ENCODE measurements around the gene AXIN2.

The AXIN2 gene

GRCh38 chr17:65554553-65555223 lies 6.8 kb downstream of the AXIN2 start:
- H3K4me3 ChIP-seq (ENCODE audit: insufficient read depth, low read depth, low read length): no peak overlapping the region
- 68 to 71% methylated on average over 18 of the region's 18 CpGs for WGBS, 2 experiments
- H3K4me1 ChIP-seq (ENCODE audit: control insufficient read depth, insufficient read depth, low read length): peaks cover 44% of the 10 kb centered on the region
- no peaks in the 10 kb centered on the region for H3K27me3 ChIP-seq (ENCODE audit: control insufficient read depth, insufficient read depth, low read length, poor library complexity, severe bottlenecking)
- no peaks in the 10 kb centered on the region for H3K9me3 ChIP-seq (ENCODE audit: control insufficient read depth, low read length)
- H3K36me3 ChIP-seq (ENCODE audit: control insufficient read depth, insufficient read depth, low read length): peaks cover 17% of the 10 kb centered on the region
- H3K27ac ChIP-seq (ENCODE audit: insufficient read depth, low read depth, low read length, poor library complexity, severe bottlenecking): no peak overlapping the region

GRCh38 chr17:65553646-65554552 lies 7.5 kb downstream of the AXIN2 start:
- Histone ChIP-seq H3K27ac (ENCODE audit: insufficient read depth, low read depth, low read length, poor library complexity, severe bottlenecking) (no peak overlapping the region), H3K27me3 (ENCODE audit: control insufficient read depth, insufficient read depth, low read length, poor library complexity, severe bottlenecking) (no peaks in the 10 kb centered on the region), H3K36me3 (ENCODE audit: control insufficient read depth, insufficient read depth, low read length) (peaks cover 20% of the 10 kb centered on the region), H3K4me3 (ENCODE audit: insufficient read depth, low read depth, low read length) (no peak overlapping the region), H3K4me1 (ENCODE audit: control insufficient read depth, insufficient read depth, low read length) (peaks cover 52% of the 10 kb centered on the region), H3K9me3 (ENCODE audit: control insufficient read depth, low read length) (no peaks in the 10 kb centered on the region)
- 32 to 39% methylated on average over 9 of the region's 10 CpGs for whole genome bisulfite sequencing, 2 experiments

DNA sequence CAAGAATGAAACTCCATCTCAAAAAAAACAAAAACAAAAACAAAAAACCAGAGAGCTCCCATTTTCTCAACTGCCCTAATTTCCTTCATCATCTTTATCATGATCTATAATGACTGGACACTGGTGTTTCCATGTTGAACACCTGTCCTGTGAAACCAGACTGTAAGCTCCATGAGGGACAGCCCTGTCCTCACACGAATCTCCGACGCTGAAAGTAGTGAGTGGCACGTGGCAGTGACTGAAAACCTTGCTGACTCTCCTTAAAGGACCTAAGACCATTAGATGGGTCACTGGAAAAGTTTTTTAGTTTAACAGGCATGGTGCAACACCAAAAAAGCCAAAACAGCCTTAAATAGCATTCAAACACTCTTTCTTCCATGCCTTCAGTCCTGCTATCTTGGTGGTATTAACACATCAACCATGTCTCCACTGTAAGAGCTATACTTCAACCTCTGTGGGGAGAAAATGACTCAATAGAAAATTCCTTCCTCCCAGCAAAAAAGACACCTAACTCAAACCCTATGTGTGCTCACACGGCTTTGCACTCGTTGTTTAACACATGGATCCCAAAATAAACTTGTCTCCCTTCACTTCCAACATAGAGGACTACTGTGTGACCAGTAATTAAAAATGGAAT lies 8.3 kb downstream of the AXIN2 start:
- H3K27ac ChIP-seq (ENCODE audit: insufficient read depth, low read depth, low read length, poor library complexity, severe bottlenecking): no peak overlapping the region
- no peaks in the 10 kb centered on the region for H3K9me3 ChIP-seq (ENCODE audit: control insufficient read depth, low read length)
- WGBS, 2 experiments: 88 to 90% methylated on average over 6 of the region's 6 CpGs

GRCh38 chr17:65552214-65552613 lies 9.2 kb downstream of the AXIN2 start:
- no peaks in the 10 kb centered on the region for H3K9me3 ChIP-seq (ENCODE audit: control insufficient read depth, low read length)
- no peak overlapping the region for H3K27ac ChIP-seq (ENCODE audit: insufficient read depth, low read depth, low read length, poor library complexity, severe bottlenecking)
- H3K4me3 ChIP-seq (ENCODE audit: insufficient read depth, low read depth, low read length): peak overlapping the region; percentile 11
- H3K36me3 ChIP-seq (ENCODE audit: control insufficient read depth, insufficient read depth, low read length): peaks cover 30% of the 10 kb centered on the region
- WGBS, 2 experiments: 88 to 90% methylated on average over 4 of the region's 4 CpGs
- H3K27me3 ChIP-seq (ENCODE audit: control insufficient read depth, insufficient read depth, low read length, poor library complexity, severe bottlenecking): no peaks in the 10 kb centered on the region
- H3K4me1 ChIP-seq (ENCODE audit: control insufficient read depth, insufficient read depth, low read length): peaks cover 69% of the 10 kb centered on the region

More for the DNA sequence above, 8.3 kb downstream of the AXIN2 start:
- H3K4me3 ChIP-seq (ENCODE audit: insufficient read depth, low read depth, low read length): no peak overlapping the region
- H3K27me3 ChIP-seq (ENCODE audit: control insufficient read depth, insufficient read depth, low read length, poor library complexity, severe bottlenecking): no peaks in the 10 kb centered on the region
- peaks cover 60% of the 10 kb centered on the region for H3K4me1 ChIP-seq (ENCODE audit: control insufficient read depth, insufficient read depth, low read length)
- peaks cover 27% of the 10 kb centered on the region for H3K36me3 ChIP-seq (ENCODE audit: control insufficient read depth, insufficient read depth, low read length)

- Histone ChIP-seq H3K9me3 (ENCODE audit: control insufficient read depth, low read length) (no peaks in the 10 kb centered on the region), H3K27ac (ENCODE audit: insufficient read depth, low read depth, low read length, poor library complexity, severe bottlenecking) (no peak overlapping the region), H3K27me3 (ENCODE audit: control insufficient read depth, insufficient read depth, low read length, poor library complexity, severe bottlenecking) (no peaks in the 10 kb centered on the region), H3K4me3 (ENCODE audit: insufficient read depth, low read depth, low read length) (peak overlapping the region; percentile 19), H3K4me1 (ENCODE audit: control insufficient read depth, insufficient read depth, low read length) (peaks cover 76% of the 10 kb centered on the region), H3K36me3 (ENCODE audit: control insufficient read depth, insufficient read depth, low read length) (peaks cover 30% of the 10 kb centered on the region)
- WGBS, 2 experiments: 81 to 86% methylated on average over 8 to 9 of the region's 9 CpGs
These were observed 10.0 kb downstream of the AXIN2 start for GRCh38 chr17:65551267-65552040.

- Histone ChIP-seq H3K9me3 (ENCODE audit: control insufficient read depth, low read length) (no peaks in the 10 kb centered on the region), H3K36me3 (ENCODE audit: control insufficient read depth, insufficient read depth, low read length) (peaks cover 30% of the 10 kb centered on the region), H3K27ac (ENCODE audit: insufficient read depth, low read depth, low read length, poor library complexity, severe bottlenecking) (peak overlapping the region; percentile 29), H3K4me3 (ENCODE audit: insufficient read depth, low read depth, low read length) (peak overlapping the region; percentile 19), H3K4me1 (ENCODE audit: control insufficient read depth, insufficient read depth, low read length) (peaks cover 78% of the 10 kb centered on the region), H3K27me3 (ENCODE audit: control insufficient read depth, insufficient read depth, low read length, poor library complexity, severe bottlenecking) (no peaks in the 10 kb centered on the region)
- 87 to 91% methylated on average over 4 of the region's 4 CpGs for WGBS, 2 experiments
These were observed 10.7 kb downstream of the AXIN2 start for GRCh38 chr17:65550758-65551157.

DNA sequence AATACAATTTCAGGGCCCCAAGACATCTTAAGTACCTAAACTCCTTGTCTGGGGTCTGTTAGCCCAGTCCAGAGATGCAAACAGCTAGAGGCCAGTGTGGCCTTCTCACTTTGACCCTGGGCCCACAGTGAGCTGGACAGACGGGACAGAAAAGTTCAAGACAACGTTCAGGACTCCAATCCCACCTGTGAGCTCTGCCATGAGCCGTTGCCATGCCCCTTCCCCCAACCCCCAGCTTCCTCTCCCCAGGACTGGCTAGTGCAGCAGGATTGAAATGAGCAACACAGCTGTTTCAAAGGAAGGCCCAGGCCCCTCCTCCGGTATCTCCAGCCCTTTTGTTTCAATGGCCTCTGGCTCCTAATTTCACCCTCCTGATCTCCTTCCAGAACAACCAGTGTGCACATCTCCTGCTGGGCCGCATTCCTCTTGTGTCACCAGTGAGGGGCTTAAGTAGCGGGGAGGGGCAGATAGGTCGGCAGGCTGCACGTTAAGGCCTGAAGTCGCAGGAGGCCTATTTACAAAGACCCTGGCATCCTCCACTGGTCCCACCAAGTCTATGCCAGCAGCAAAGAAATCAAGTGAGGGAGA lies 11.3 kb downstream of the AXIN2 start:
- Histone ChIP-seq H3K4me3 (ENCODE audit: insufficient read depth, low read depth, low read length) (peak overlapping the region; percentile 19), H3K27ac (ENCODE audit: insufficient read depth, low read depth, low read length, poor library complexity, severe bottlenecking) (peak overlapping the region; percentile 29), H3K4me1 (ENCODE audit: control insufficient read depth, insufficient read depth, low read length) (peaks cover 84% of the 10 kb centered on the region), H3K36me3 (ENCODE audit: control insufficient read depth, insufficient read depth, low read length) (peaks cover 30% of the 10 kb centered on the region), H3K9me3 (ENCODE audit: control insufficient read depth, low read length) (no peaks in the 10 kb centered on the region), H3K27me3 (ENCODE audit: control insufficient read depth, insufficient read depth, low read length, poor library complexity, severe bottlenecking) (no peaks in the 10 kb centered on the region)
- WGBS, 2 experiments: 15 to 18% methylated on average over 9 of the region's 9 CpGs

GRCh38 chr17:65548269-65548969 lies 13.0 kb downstream of the AXIN2 start:
- Histone ChIP-seq H3K9me3 (ENCODE audit: control insufficient read depth, low read length) (no peaks in the 10 kb centered on the region), H3K4me3 (ENCODE audit: insufficient read depth, low read depth, low read length) (no peak overlapping the region), H3K36me3 (ENCODE audit: control insufficient read depth, insufficient read depth, low read length) (peaks cover 37% of the 10 kb centered on the region), H3K27me3 (ENCODE audit: control insufficient read depth, insufficient read depth, low read length, poor library complexity, severe bottlenecking) (no peaks in the 10 kb centered on the region), H3K27ac (ENCODE audit: insufficient read depth, low read depth, low read length, poor library complexity, severe bottlenecking) (no peak overlapping the region), H3K4me1 (ENCODE audit: control insufficient read depth, insufficient read depth, low read length) (peaks cover 91% of the 10 kb centered on the region)
- 93 to 98% methylated on average over 6 of the region's 6 CpGs for whole genome bisulfite sequencing, 2 experiments

DNA sequence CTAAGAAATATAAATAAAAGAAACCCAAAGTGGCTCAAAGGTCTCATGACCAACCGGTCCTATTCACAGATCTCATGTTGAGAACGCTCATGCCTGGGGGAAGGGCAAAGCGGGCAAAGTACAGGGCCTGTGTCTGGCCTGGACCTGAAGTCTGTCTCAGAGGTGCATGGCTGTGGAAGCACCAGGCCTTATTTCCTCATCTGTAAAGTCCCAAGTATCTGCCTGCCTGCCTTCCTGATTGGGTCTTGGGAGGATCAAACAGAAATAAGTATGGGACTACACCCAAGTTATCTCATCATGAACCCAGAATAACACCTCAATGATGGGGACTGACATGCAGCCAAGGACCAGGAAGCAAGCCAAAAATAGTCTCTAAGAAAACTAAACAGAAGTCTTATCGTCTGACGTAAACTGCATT lies 14.2 kb downstream of the AXIN2 start:
- 81 to 85% methylated on average over 5 of the region's 5 CpGs for WGBS, 2 experiments
- Histone ChIP-seq H3K27ac (ENCODE audit: insufficient read depth, low read depth, low read length, poor library complexity, severe bottlenecking) (no peak overlapping the region), H3K36me3 (ENCODE audit: control insufficient read depth, insufficient read depth, low read length) (peaks cover 43% of the 10 kb centered on the region), H3K4me3 (ENCODE audit: insufficient read depth, low read depth, low read length) (no peak overlapping the region), H3K4me1 (ENCODE audit: control insufficient read depth, insufficient read depth, low read length) (peaks cover 98% of the 10 kb centered on the region), H3K27me3 (ENCODE audit: control insufficient read depth, insufficient read depth, low read length, poor library complexity, severe bottlenecking) (no peaks in the 10 kb centered on the region), H3K9me3 (ENCODE audit: control insufficient read depth, low read length) (no peaks in the 10 kb centered on the region)
